Cardiac fibroblast (primary cell): ENCODE measurements around the gene GLRX5.
A peak's percentile ranks its signal among the peaks of the same experiment; 100 is the strongest.
"Not testable (repeated sequence)": the region's sequence is repeated elsewhere in the genome, so short reads cannot be mapped to it uniquely, and the experiment has no call there.

Experiments
- DNase-seq, 2 donors: peaks; one replicate each; pipeline versions ENCODE4 v3.0.0 to v3.0.0-alpha.2; 2010; ENCODE audit warnings: low read depth in 2 of 2
- H3K4me3 ChIP-seq, 2 donors: replicated peaks in 1 of 2; 1 replicate in 1 of 2; 2 replicates in 1 of 2; pipeline ENCODE4 v1.5.1; 2011; ENCODE audit warnings: low read depth in 2 of 2, low read length in 2 of 2, mild to moderate bottlenecking in 2 of 2, moderate library complexity in 1 of 2
- TF ChIP-seq, protein P1 (sequence below): IDR thresholded peaks from one replicate; pipeline ENCODE4 v1.5.1; 2011; ENCODE audit warnings: low read depth, mild to moderate bottlenecking, low read length, inconsistent platforms

Gene GLRX5

GRCh38 chr14:95504135-95505029, 30.5 kb upstream of the GLRX5 start:
- DNase-seq = peak; percentile 80 to 81
- H3K4me3 ChIP-seq = no peak overlapping the region
- TF ChIP-seq, protein P1, sequence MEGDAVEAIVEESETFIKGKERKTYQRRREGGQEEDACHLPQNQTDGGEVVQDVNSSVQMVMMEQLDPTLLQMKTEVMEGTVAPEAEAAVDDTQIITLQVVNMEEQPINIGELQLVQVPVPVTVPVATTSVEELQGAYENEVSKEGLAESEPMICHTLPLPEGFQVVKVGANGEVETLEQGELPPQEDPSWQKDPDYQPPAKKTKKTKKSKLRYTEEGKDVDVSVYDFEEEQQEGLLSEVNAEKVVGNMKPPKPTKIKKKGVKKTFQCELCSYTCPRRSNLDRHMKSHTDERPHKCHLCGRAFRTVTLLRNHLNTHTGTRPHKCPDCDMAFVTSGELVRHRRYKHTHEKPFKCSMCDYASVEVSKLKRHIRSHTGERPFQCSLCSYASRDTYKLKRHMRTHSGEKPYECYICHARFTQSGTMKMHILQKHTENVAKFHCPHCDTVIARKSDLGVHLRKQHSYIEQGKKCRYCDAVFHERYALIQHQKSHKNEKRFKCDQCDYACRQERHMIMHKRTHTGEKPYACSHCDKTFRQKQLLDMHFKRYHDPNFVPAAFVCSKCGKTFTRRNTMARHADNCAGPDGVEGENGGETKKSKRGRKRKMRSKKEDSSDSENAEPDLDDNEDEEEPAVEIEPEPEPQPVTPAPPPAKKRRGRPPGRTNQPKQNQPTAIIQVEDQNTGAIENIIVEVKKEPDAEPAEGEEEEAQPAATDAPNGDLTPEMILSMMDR = no peak

- no peak overlapping the region for H3K4me3 ChIP-seq
Observed at GRCh38 chr14:95505030-95505589, 29.7 kb upstream of the GLRX5 start.

GRCh38 chr14:95507174-95507573, 27.7 kb upstream of the GLRX5 start:
- DNase-seq = peak; percentile 95 to 96
- TF ChIP-seq, protein P1 = no peak
- no peak overlapping the region for H3K4me3 ChIP-seq

More at GRCh38 chr14:95505030-95505589, 29.7 kb upstream of the GLRX5 start:
- TF ChIP-seq, protein P1 = no peak
- no peak for DNase-seq

DNA sequence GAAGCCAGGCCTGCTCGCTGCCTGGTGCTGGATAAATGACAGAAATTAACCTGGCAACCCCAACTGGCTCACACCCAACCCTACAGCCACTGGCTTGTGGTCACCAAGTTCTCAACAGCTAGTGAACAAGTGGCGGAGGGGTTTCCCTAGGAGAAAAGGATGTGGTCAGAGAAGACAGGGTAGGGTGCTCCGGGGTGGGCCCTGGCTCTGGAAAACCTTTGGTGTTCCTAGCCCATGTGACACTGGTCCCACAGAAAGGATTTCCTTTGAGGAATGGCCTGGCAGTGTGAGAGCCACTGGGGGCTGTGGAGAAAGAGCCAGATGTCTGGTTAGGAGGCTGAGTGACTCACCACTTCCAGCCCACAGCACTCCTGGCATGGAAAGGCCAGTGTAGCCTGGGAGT, 27.1 kb upstream of the GLRX5 start:
- no peak overlapping the region for H3K4me3 ChIP-seq
- peak; percentile 65 to 68 for DNase-seq
- TF ChIP-seq, protein P1 = no peak

GRCh38 chr14:95508377-95508776, 26.5 kb upstream of the GLRX5 start:
- no peak for DNase-seq
- TF ChIP-seq, protein P1 = no peak
- H3K4me3 ChIP-seq = no peak overlapping the region

DNA sequence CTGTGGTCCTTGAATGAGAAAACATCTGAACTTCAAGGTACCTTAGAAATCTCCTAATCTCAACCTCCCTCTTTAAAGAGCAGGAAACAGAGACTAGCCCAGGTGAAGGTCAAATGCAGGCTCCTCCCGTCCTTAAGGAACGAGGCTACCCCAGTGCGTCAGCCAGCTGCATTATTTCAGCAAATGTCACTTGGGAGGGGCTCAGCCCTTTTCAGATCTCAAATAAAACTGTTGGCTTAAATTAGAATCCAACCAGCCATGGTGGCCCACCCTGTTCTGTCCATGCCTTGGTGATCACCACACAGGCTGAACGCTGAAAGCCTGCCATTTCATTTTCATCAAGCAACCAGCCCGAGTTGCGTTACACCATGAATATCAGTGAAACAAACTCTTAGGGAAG, 25.4 kb upstream of the GLRX5 start:
- no peak overlapping the region for H3K4me3 ChIP-seq
- TF ChIP-seq, protein P1 = no peak
- DNase-seq = no peak

DNA sequence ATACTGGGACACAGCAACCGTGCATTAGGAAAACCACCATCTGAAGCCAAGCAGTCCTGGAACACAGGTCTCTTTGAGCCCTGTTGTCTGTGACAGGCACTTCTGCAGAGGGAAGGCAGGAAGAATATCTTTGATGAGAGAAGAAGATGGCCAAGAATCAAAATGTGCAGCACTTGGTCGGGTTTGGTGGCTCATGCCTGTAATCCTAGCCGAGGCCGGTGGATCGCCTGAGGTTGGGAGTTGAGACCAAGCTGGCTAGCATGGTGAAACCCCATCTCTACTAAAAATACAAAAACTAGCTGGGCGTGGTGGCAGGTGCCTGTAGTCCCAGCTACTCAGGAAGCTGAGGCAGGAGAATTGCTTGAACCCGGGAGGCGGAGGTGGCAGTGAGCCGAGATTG, 24.5 kb upstream of the GLRX5 start:
- not testable (repeated sequence) for DNase-seq, H3K4me3 ChIP-seq
